ENCODE results near the gene POT1.

POT1 gene

GRCh38 chr7:124912972-124913371 is 16.7 kb downstream of the POT1 start:
- DNase-seq (ENCODE audit: low read depth in 2 of 2): no peak

- no peak for DNase-seq (ENCODE audit: low read depth in 2 of 2)
Observed at GRCh38 chr7:124909808-124910207, 19.8 kb downstream of the POT1 start.

GRCh38 chr7:124908259-124908658 is 21.4 kb downstream of the POT1 start:
- DNase-seq (ENCODE audit: low read depth in 2 of 2): no peak

GRCh38 chr7:124907490-124907889 is 22.1 kb downstream of the POT1 start:
- DNase-seq (ENCODE audit: low read depth in 2 of 2): no peak

GRCh38 chr7:124898531-124898930 is 31.1 kb downstream of the POT1 start:
- DNase-seq (ENCODE audit: low read depth in 2 of 2): no peak

- DNase-seq (ENCODE audit: low read depth in 2 of 2): no peak
Observed at GRCh38 chr7:124896001-124896400, 33.6 kb downstream of the POT1 start.

GRCh38 chr7:124893140-124893827 is 36.3 kb downstream of the POT1 start:
- DNase-seq (ENCODE audit: low read depth in 2 of 2): no peak

GRCh38 chr7:124887247-124887646 is 42.4 kb downstream of the POT1 start:
- no peak for DNase-seq (ENCODE audit: low read depth in 2 of 2)

- DNase-seq (ENCODE audit: low read depth in 2 of 2): no peak
Observed at GRCh38 chr7:124881981-124882380, 47.6 kb downstream of the POT1 start.

GRCh38 chr7:124879771-124880170 is 49.9 kb downstream of the POT1 start:
- DNase-seq (ENCODE audit: low read depth in 2 of 2): no peak

GRCh38 chr7:124879103-124879502 is 50.5 kb downstream of the POT1 start:
- no peak for DNase-seq (ENCODE audit: low read depth in 2 of 2)

GRCh38 chr7:124874644-124875163 is 54.9 kb downstream of the POT1 start:
- no peak for DNase-seq (ENCODE audit: low read depth in 2 of 2)

- DNase-seq (ENCODE audit: low read depth in 2 of 2): no peak
Observed at GRCh38 chr7:124857672-124858235, 71.9 kb downstream of the POT1 start.

- DNase-seq (ENCODE audit: low read depth in 2 of 2): no peak
Observed at GRCh38 chr7:124856299-124856888, 73.2 kb downstream of the POT1 start.

GRCh38 chr7:124843336-124843735 is 86.3 kb downstream of the POT1 start:
- no peak for DNase-seq (ENCODE audit: low read depth in 2 of 2)

GRCh38 chr7:124840435-124840834 is 89.2 kb downstream of the POT1 start:
- DNase-seq (ENCODE audit: low read depth in 2 of 2): no peak

GRCh38 chr7:124839687-124840086 is 89.9 kb downstream of the POT1 start:
- DNase-seq (ENCODE audit: low read depth in 2 of 2): no peak

GRCh38 chr7:124836173-124836572 is 93.5 kb downstream of the POT1 start:
- DNase-seq (ENCODE audit: low read depth in 2 of 2): no peak

- DNase-seq (ENCODE audit: low read depth in 2 of 2): no peak
Observed at GRCh38 chr7:124818807-124819206, 110.8 kb downstream of the POT1 start.

GRCh38 chr7:124813994-124814798 is 115.4 kb downstream of the POT1 start:
- DNase-seq (ENCODE audit: low read depth in 2 of 2): no peak

GRCh38 chr7:124812764-124813163 is 116.9 kb downstream of the POT1 start:
- DNase-seq (ENCODE audit: low read depth in 2 of 2): no peak

GRCh38 chr7:124811341-124811740 is 118.3 kb downstream of the POT1 start:
- DNase-seq (ENCODE audit: low read depth in 2 of 2): no peak
